OCI-LY1 (cell line): ENCODE data around the gene DCTN3.
A peak's percentile ranks its signal among the peaks of the same experiment; 100 is the strongest.

Experiments
- CTCF ChIP-seq: fragments of 200-600 bp; sonication (generic), shearing (Covaris generic); IDR thresholded peaks from 2 replicates; pipeline ENCODE4 v1.5.1; 2017; ENCODE audit warnings: mild to moderate bottlenecking, antibody characterized with exemption, low read length, moderate library complexity, mixed read lengths
- EZH2 ChIP-seq: fragments of 200-600 bp; sonication (generic), shearing (Covaris generic); IDR thresholded peaks from 2 replicates; pipeline ENCODE4 v1.8.0; 2017; ENCODE audit warnings: borderline replicate concordance, mixed run types, mild to moderate bottlenecking, antibody characterized with exemption, low read length, moderate library complexity, mixed read lengths

- TF ChIP-seq CTCF (peak; percentile 85), EZH2 (no peak)
Measured at GRCh38 chr9:34646211-34647083, 26.2 kb upstream of the DCTN3 start, which contains the start of gene GALT.
